Loucy (cell line): ENCODE data around the gene RUSC1.

Experiments
- H2AFZ ChIP-seq: fragments of 200-600 bp; sonication (generic); 2 replicates; pipeline ENCODE4 v1.6.0; 2016; ENCODE audit warnings: antibody characterized with exemption, mild to moderate bottlenecking, low read length, moderate library complexity
- H3F3A ChIP-seq: fragments of 200-600 bp; 2 replicates; pipeline ENCODE4 v1.6.0; 2016; ENCODE audit warnings: antibody characterized with exemption, low read depth, mild to moderate bottlenecking
- H3K27me3 ChIP-seq: fragments of 200-600 bp; sonication (generic); 2 replicates; pipeline ENCODE4 v1.6.1; 2014; ENCODE audit warnings: low read length, mild to moderate bottlenecking; ENCODE audit not compliant: insufficient read depth, poor library complexity, severe bottlenecking
- H3K36me3 ChIP-seq: fragments of 200-600 bp; sonication (generic); 2 replicates; pipeline ENCODE4 v1.6.1; 2016; ENCODE audit warnings: low read length; ENCODE audit not compliant: insufficient read depth
- H3K4me1 ChIP-seq: fragments of 200-600 bp; sonication (generic); 2 replicates; pipeline ENCODE4 v1.5.1; 2014; ENCODE audit warnings: low read length, mild to moderate bottlenecking; ENCODE audit not compliant: insufficient read depth, poor library complexity, severe bottlenecking
- H3K4me2 ChIP-seq: fragments of 200-600 bp; sonication (generic); 2 replicates; pipeline ENCODE4 v1.6.0; 2014; ENCODE audit warnings: antibody characterized with exemption, low read length, low read depth, mild to moderate bottlenecking; ENCODE audit not compliant: poor library complexity, severe bottlenecking
- H3K4me3 ChIP-seq: fragments of 200-600 bp; sonication (generic); 2 replicates; pipeline ENCODE4 v1.5.1; 2014; ENCODE audit warnings: low read length, mild to moderate bottlenecking, mixed read lengths; ENCODE audit not compliant: poor library complexity, severe bottlenecking
- H3K79me2 ChIP-seq: fragments of 200-600 bp; sonication (generic); 2 replicates; pipeline ENCODE4 v1.6.1; 2014; ENCODE audit warnings: low read length; ENCODE audit not compliant: insufficient read depth
- H3K9ac ChIP-seq: fragments of 200-600 bp; sonication (generic); 2 replicates; pipeline ENCODE4 v1.6.0; 2014; ENCODE audit warnings: mild to moderate bottlenecking, low read depth, low read length, moderate library complexity; ENCODE audit not compliant: poor library complexity, severe bottlenecking
- H3K9me2 ChIP-seq: fragments of 200-600 bp; sonication (generic); replicated peaks from 2 replicates; pipeline ENCODE4 v1.6.1; 2016; ENCODE audit warnings: low read depth, low read length, mixed read lengths
- H3K9me3 ChIP-seq: fragments of 200-600 bp; sonication (generic); 2 replicates; pipeline ENCODE4 v1.6.1; 2014; ENCODE audit warnings: mild to moderate bottlenecking, antibody characterized with exemption, low read length, low read depth; ENCODE audit not compliant: insufficient read depth
- H4K20me1 ChIP-seq: fragments of 200-600 bp; sonication (generic); 2 replicates; pipeline ENCODE4 v1.6.0; 2014; ENCODE audit warnings: antibody characterized with exemption, low read length, mild to moderate bottlenecking; ENCODE audit not compliant: insufficient read depth, poor library complexity, severe bottlenecking
- EZH2phosphoT487 ChIP-seq: fragments of 200-600 bp; IDR thresholded peaks from 2 replicates; pipeline ENCODE4 v1.6.1; 2018; ENCODE audit warnings: antibody characterized with exemption, mild to moderate bottlenecking, moderate library complexity, borderline replicate concordance
- TF ChIP-seq, protein P1 (sequence below): fragments of 200-600 bp; sonication (generic); conservative IDR thresholded peaks from 2 replicates; pipeline ENCODE4 v1.5.1; 2014; ENCODE audit warnings: mild to moderate bottlenecking, antibody characterized with exemption, low read length

RUSC1 gene

DNA sequence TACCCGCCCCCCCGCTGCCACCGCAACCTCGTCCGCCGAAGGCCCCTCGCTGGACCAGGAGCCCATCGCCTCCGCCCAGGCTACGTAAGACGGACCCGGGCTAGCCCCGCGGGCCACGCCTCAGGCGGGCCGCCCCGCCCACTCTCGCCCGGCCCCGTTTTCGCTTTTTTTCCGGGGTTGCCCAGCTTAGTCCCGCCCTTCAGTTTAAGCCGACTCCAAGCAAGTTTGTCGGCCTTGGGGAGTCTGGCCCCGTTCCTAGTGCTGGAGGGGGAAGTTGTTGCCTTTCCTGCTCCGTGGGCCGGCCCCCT, 3.0 kb downstream of the RUSC1 start:
- no peak for TF ChIP-seq EZH2phosphoT487
- TF ChIP-seq, protein P1, sequence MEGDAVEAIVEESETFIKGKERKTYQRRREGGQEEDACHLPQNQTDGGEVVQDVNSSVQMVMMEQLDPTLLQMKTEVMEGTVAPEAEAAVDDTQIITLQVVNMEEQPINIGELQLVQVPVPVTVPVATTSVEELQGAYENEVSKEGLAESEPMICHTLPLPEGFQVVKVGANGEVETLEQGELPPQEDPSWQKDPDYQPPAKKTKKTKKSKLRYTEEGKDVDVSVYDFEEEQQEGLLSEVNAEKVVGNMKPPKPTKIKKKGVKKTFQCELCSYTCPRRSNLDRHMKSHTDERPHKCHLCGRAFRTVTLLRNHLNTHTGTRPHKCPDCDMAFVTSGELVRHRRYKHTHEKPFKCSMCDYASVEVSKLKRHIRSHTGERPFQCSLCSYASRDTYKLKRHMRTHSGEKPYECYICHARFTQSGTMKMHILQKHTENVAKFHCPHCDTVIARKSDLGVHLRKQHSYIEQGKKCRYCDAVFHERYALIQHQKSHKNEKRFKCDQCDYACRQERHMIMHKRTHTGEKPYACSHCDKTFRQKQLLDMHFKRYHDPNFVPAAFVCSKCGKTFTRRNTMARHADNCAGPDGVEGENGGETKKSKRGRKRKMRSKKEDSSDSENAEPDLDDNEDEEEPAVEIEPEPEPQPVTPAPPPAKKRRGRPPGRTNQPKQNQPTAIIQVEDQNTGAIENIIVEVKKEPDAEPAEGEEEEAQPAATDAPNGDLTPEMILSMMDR, result no peak
- Histone ChIP-seq H4K20me1 (peaks cover 13% of the 10 kb centered on the region), H3K9me3 (no peaks in the 10 kb centered on the region), H3K4me3 (peak overlapping the region; percentile 92), H3K36me3 (peaks cover 28% of the 10 kb centered on the region; the same call in 1 of the 2 replicates), H3K9me2 (no peaks in the 10 kb centered on the region), H3K79me2 (peaks cover 10% of the 10 kb centered on the region), H2AFZ (peak overlapping the region; percentile 84), H3F3A (0 out of 2 replicates have a peak, but pooled peaks cover 6% of the 10 kb centered on the region), H3K4me1 (peaks cover 26% of the 10 kb centered on the region), H3K27me3 (no peaks in the 10 kb centered on the region), H3K9ac (peak overlapping the region; percentile 86), H3K4me2 (peak overlapping the region; percentile 79)

DNA sequence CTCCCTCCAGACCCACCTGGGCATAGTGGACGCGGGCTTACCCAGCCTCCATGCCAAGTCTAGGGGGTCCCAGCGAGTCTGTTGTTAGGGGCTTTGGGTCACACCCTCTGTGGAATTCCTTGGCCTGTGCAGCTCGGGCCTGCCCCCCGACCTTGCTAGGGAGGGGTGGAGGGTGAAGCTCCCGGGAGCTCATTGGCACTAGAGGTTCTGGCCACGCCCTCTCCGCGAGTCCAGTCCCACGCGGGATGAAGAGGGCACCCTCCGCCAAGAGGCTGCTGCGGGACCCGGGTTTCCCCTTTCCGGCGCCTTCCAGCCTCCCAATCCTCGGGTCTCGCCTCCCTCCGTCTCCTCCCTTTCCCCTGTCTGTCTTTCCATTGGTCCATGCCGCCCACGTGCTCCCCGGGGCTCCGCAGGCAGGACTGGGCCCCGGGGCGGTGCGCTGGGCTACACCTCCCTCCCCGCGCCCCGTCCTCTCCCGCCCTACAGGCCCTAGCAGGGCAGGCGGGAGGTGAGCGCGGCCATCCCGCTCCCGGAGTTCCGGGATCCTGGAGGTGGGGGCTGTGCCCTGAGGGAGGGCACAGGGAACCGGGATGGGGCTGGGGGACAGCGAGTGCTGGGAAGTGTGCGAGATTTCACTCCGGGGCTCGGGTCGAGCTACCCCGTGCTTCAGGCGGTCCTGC, 3.5 kb downstream of the RUSC1 start:
- TF ChIP-seq, protein P1, result no peak
- TF ChIP-seq EZH2phosphoT487, result no peak
- Histone ChIP-seq H3K4me1 (peaks cover 26% of the 10 kb centered on the region), H3K36me3 (peaks cover 23% of the 10 kb centered on the region; the same call in 1 of the 2 replicates), H3K4me3 (peak overlapping the region; percentile 92), H3K79me2 (peaks cover 10% of the 10 kb centered on the region), H3K9ac (peak overlapping the region; percentile 86), H4K20me1 (peaks cover 9% of the 10 kb centered on the region), H3F3A (0 out of 2 replicates have a peak, but pooled peaks cover 6% of the 10 kb centered on the region), H2AFZ (peak overlapping the region; percentile 84), H3K9me3 (no peaks in the 10 kb centered on the region), H3K4me2 (peak overlapping the region; percentile 79), H3K9me2 (no peaks in the 10 kb centered on the region), H3K27me3 (no peaks in the 10 kb centered on the region)

DNA sequence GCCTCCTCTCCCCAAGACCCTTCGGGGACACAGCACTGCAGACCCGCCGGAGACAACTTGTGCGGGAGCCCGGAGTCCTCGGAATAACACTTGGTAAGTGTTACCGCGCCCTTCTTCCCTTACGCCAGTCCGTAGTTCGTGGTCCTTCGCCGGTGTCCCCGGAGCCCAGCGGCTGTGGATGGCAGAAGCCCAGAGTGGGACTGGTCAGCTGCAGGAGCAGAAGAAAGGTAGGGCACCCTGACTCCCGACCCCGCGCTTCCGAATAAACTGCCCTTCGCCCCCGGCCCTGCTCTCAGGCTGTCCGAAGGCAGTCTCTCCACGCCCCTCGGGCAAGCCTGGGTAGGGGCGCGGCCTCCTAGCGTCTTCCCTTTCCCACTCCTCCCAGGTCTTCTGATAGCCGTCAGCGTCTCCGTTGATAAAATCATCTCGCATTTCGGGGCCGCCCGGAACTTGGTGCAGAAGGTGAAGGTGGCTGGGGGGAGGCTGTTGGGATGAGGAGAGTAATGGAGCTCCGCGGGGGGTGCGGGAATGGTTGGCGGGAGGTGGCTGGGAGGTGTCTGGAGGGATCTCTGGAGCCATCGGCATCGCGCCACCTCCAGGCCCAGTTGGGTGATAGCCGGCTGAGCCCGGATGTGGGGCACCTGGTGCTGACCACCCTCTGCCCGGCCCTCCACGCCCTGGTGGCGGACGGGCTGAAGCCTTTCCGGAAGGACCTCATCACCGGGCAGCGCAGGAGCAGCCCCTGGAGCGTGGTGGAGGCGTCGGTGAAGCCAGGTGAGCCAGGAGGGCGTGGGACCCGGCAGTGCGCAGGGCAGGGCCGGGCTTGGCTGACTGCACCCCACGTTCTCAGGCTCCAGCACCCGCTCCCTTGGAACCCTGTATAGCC, 4.3 kb downstream of the RUSC1 start:
- H4K20me1 ChIP-seq, result peaks cover 9% of the 10 kb centered on the region
- peak overlapping the region; percentile 84 for H2AFZ ChIP-seq
- H3K4me3 ChIP-seq, result peak overlapping the region; percentile 92
- 0 out of 2 replicates have a peak, but pooled peaks cover 6% of the 10 kb centered on the region for H3F3A ChIP-seq
- TF ChIP-seq, protein P1, result no peak
- TF ChIP-seq EZH2phosphoT487, result no peak
- peaks cover 18% of the 10 kb centered on the region; the same call in 1 of the 2 replicates for H3K36me3 ChIP-seq
- peak overlapping the region; percentile 86 for H3K9ac ChIP-seq
- no peaks in the 10 kb centered on the region for H3K9me2 ChIP-seq
- H3K27me3 ChIP-seq, result no peaks in the 10 kb centered on the region
- H3K4me1 ChIP-seq, result peaks cover 26% of the 10 kb centered on the region
- no peaks in the 10 kb centered on the region for H3K9me3 ChIP-seq
- H3K4me2 ChIP-seq, result peak overlapping the region; percentile 79
- H3K79me2 ChIP-seq, result peaks cover 10% of the 10 kb centered on the region
